Subcutaneous abdominal adipose tissue (tissue), 5 donors: Measurements from ENCODE around the gene CLSTN2.

Experiments
- H3K27ac ChIP-seq: one replicate; pipeline ENCODE4 v1.7.0; 2013; ENCODE audit warnings: low read depth, mild to moderate bottlenecking, inconsistent platforms, low read length, moderate library complexity
- H3K27me3 ChIP-seq, 5 donors: one replicate each; pipeline ENCODE4 v1.7.0; 2013; ENCODE audit warnings: low read length in 5 of 5, inconsistent platforms in 1 of 5; ENCODE audit not compliant: control insufficient read depth in 5 of 5, insufficient read depth in 4 of 5
- H3K36me3 ChIP-seq, 5 donors: one replicate each; pipeline ENCODE4 v1.7.0; 2013; ENCODE audit warnings: low read length in 5 of 5; ENCODE audit not compliant: control insufficient read depth in 5 of 5, insufficient read depth in 5 of 5
- H3K4me1 ChIP-seq, 5 donors: one replicate each; pipeline ENCODE4 v1.7.0; 2013; ENCODE audit warnings: low read length in 5 of 5, mild to moderate bottlenecking in 3 of 5, moderate library complexity in 1 of 5; ENCODE audit not compliant: control insufficient read depth in 5 of 5, insufficient read depth in 5 of 5
- H3K4me3 ChIP-seq, 5 donors: one replicate each; pipeline ENCODE4 v1.7.0; 2013; ENCODE audit warnings: low read length in 5 of 5, low read depth in 1 of 5
- H3K9ac ChIP-seq, 5 donors: one replicate each; pipeline ENCODE4 v1.7.0; 2013; ENCODE audit warnings: low read length in 5 of 5, mild to moderate bottlenecking in 4 of 5, moderate library complexity in 3 of 5
- H3K9me3 ChIP-seq, 5 donors: one replicate each; pipeline ENCODE4 v1.7.0; 2013; ENCODE audit warnings: low read length in 5 of 5; ENCODE audit not compliant: control insufficient read depth in 5 of 5
- donor health status: healthy.
- donor health status: healthy.
- donor health status: healthy.
- donor health status: healthy.
- donor health status: healthy.

Gene CLSTN2

GRCh38 chr3:140363801-140364200 lies 428.8 kb downstream of the CLSTN2 start:
- no peak overlapping the region for H3K4me3 ChIP-seq
- no peak overlapping the region for H3K27ac ChIP-seq
- H3K4me1 ChIP-seq: no peaks in the 10 kb centered on the region
- no peaks in the 10 kb centered on the region for H3K9me3 ChIP-seq
- H3K27me3 ChIP-seq: no peaks in the 10 kb centered on the region
- no peaks in the 10 kb centered on the region for H3K36me3 ChIP-seq
- no peak overlapping the region for H3K9ac ChIP-seq

- Histone ChIP-seq H3K27ac (no peak overlapping the region), H3K36me3 (no peaks in the 10 kb centered on the region), H3K9ac (no peak overlapping the region), H3K4me3 (no peak overlapping the region), H3K4me1 (no peaks in the 10 kb centered on the region), H3K9me3 (no peaks in the 10 kb centered on the region), H3K27me3 (no peaks in the 10 kb centered on the region)
Measured at GRCh38 chr3:140365872-140366697, 431.1 kb downstream of the CLSTN2 start.

GRCh38 chr3:140368223-140368811 lies 433.3 kb downstream of the CLSTN2 start:
- no peak overlapping the region for H3K9ac ChIP-seq
- no peaks in the 10 kb centered on the region for H3K4me1 ChIP-seq
- no peaks in the 10 kb centered on the region for H3K9me3 ChIP-seq
- H3K36me3 ChIP-seq: no peaks in the 10 kb centered on the region
- no peak overlapping the region for H3K27ac ChIP-seq
- H3K27me3 ChIP-seq: no peaks in the 10 kb centered on the region
- no peak overlapping the region for H3K4me3 ChIP-seq

GRCh38 chr3:140370686-140371085 lies 435.7 kb downstream of the CLSTN2 start:
- Histone ChIP-seq H3K27ac (no peak overlapping the region), H3K27me3 (no peaks in the 10 kb centered on the region), H3K4me3 (no peak overlapping the region), H3K36me3 (no peaks in the 10 kb centered on the region), H3K9ac (no peak overlapping the region), H3K9me3 (no peaks in the 10 kb centered on the region), H3K4me1 (no peaks in the 10 kb centered on the region)

- no peak overlapping the region for H3K9ac ChIP-seq
- no peaks in the 10 kb centered on the region for H3K4me1 ChIP-seq
- H3K4me3 ChIP-seq: no peak overlapping the region
- no peaks in the 10 kb centered on the region for H3K27me3 ChIP-seq
- no peaks in the 10 kb centered on the region for H3K36me3 ChIP-seq
- H3K9me3 ChIP-seq: no peaks in the 10 kb centered on the region
- H3K27ac ChIP-seq: no peak overlapping the region
Measured at GRCh38 chr3:140373234-140373633, 438.2 kb downstream of the CLSTN2 start.

GRCh38 chr3:140375002-140375401 lies 440.0 kb downstream of the CLSTN2 start:
- H3K4me1 ChIP-seq: no peaks in the 10 kb centered on the region
- no peaks in the 10 kb centered on the region for H3K9me3 ChIP-seq
- no peaks in the 10 kb centered on the region for H3K27me3 ChIP-seq
- H3K36me3 ChIP-seq: no peaks in the 10 kb centered on the region
- no peak overlapping the region for H3K9ac ChIP-seq
- H3K27ac ChIP-seq: no peak overlapping the region
- H3K4me3 ChIP-seq: no peak overlapping the region

- Histone ChIP-seq H3K36me3 (no peaks in the 10 kb centered on the region), H3K9ac (no peak overlapping the region), H3K9me3 (no peaks in the 10 kb centered on the region), H3K4me1 (no peaks in the 10 kb centered on the region), H3K27me3 (no peaks in the 10 kb centered on the region), H3K27ac (no peak overlapping the region), H3K4me3 (no peak overlapping the region)
Measured at GRCh38 chr3:140376136-140376889, 441.3 kb downstream of the CLSTN2 start.

- Histone ChIP-seq H3K4me1 (no peaks in the 10 kb centered on the region), H3K9ac (no peak overlapping the region), H3K9me3 (no peaks in the 10 kb centered on the region), H3K27me3 (no peaks in the 10 kb centered on the region), H3K4me3 (no peak overlapping the region), H3K27ac (no peak overlapping the region), H3K36me3 (no peaks in the 10 kb centered on the region)
Measured at GRCh38 chr3:140377644-140378043, 442.7 kb downstream of the CLSTN2 start.

GRCh38 chr3:140378571-140379340 lies 443.8 kb downstream of the CLSTN2 start:
- no peak overlapping the region for H3K4me3 ChIP-seq
- no peaks in the 10 kb centered on the region for H3K9me3 ChIP-seq
- no peak overlapping the region for H3K27ac ChIP-seq
- H3K27me3 ChIP-seq: no peaks in the 10 kb centered on the region
- no peak overlapping the region for H3K9ac ChIP-seq
- H3K4me1 ChIP-seq: peaks cover 0 to 3% (median 0%) of the 10 kb centered on the region in 5 donors
- no peaks in the 10 kb centered on the region for H3K36me3 ChIP-seq
